ENCODE measurements around the gene DUSP6. TPM values are rescaled to one million over a fixed set of nuclear protein-coding genes. Genes with fewer than 3 reads are reported as not detected.

The DUSP6 gene
- total and polyA plus RNA-seq, 9 of the 15 experiments (the other 6 are each of a cell fraction or from before 2014, with no cell fraction given): 0.04 to 0.60 (median 0.08) TPM; not detected in 2

DNA sequence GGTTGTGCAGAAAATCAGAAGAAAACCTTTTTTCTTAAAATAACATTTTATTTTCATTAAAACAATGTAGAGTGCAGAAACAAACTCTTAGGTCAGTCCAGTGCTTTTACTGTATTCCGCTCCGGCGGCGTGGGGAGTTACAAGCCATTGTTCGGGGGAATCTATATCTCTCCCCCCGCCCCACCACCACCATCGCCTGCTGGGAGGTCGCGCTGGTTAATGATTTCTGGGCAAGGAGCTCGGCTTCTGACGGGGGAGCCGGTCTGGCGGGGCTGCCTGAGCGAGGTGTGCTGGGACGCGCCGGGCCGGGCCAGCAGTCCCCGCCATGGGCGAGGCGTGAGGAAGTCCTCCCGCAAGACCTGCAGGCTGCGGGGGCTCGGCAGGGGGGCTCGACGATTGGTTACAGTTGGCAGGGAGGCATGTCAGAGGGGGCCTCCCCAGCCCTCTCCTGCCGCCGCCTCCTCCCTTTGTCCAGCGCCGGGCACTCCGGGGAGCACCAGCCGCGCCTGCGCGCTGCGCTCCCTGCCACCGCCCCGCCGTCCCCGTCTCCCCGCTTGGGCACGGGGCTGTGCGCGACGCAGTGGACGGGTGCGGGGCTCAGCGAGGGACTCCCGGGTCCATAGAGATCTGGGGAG is 1.0 kb upstream of the DUSP6 start:
- ChIA-PET CTCF (ENCODE audit: low intra/inter-chr PET ratio) (no interaction called here), POLR2A (no interaction called here)
- Histone ChIP-seq H3K9ac (ENCODE audit: insufficient read depth in 1 of 2, low read depth in 2 of 2, low read length in 2 of 2) (no peak overlapping the region), H3K4me2 (ENCODE audit: insufficient read depth, low read length) (no peak overlapping the region), H3K9me3 (replicated peaks; ENCODE audit: control insufficient read depth, insufficient read depth, low read depth, low read length) (no peaks in the 10 kb centered on the region; the same call in 1 of the 2 replicates), H3K36me3 (ENCODE audit: control insufficient read depth, insufficient read depth, low read length) (no peaks in the 10 kb centered on the region), H2AFZ (ENCODE audit: low read depth, low read length) (no peak overlapping the region), H3K9me1 (ENCODE audit: control insufficient read depth, insufficient read depth, low read length) (no peaks in the 10 kb centered on the region), H3K4me3 (no peak overlapping the region), H3K4me1 (replicated peaks in 1 of 2; ENCODE audit: control insufficient read depth in 2 of 2, insufficient read depth in 2 of 2, low read length in 2 of 2) (no peaks in the 10 kb centered on the region; a peak in 1 of 5 replicates), H4K20me1 (replicated peaks; ENCODE audit: control insufficient read depth, insufficient read depth, low read length) (no peaks in the 10 kb centered on the region), H3K79me2 (ENCODE audit: control insufficient read depth, insufficient read depth, low read length) (no peaks in the 10 kb centered on the region), H3K27me3 (ENCODE audit: control insufficient read depth in 2 of 2, insufficient read depth in 2 of 2, low read length in 2 of 2) (peaks cover 0 to 4% of the 10 kb centered on the region in 2 experiments; a peak in 3 of 5 replicates), H3K27ac (ENCODE audit: extremely low read depth, low read depth, low read length) (no peak overlapping the region)
- no TSS peak for BruUV-seq (replicated peaks)
- WGBS (ENCODE audit: insufficient coverage, low coverage, missing lambda C conversion rate): 80% methylated on average over 7 of the region's 49 CpGs
- in situ Hi-C loops (cut with MboI) (no loop called here), intact Hi-C loops (cut with micrococcal nuclease) (no loop called here)
- TF ChIP-seq, protein P1, sequence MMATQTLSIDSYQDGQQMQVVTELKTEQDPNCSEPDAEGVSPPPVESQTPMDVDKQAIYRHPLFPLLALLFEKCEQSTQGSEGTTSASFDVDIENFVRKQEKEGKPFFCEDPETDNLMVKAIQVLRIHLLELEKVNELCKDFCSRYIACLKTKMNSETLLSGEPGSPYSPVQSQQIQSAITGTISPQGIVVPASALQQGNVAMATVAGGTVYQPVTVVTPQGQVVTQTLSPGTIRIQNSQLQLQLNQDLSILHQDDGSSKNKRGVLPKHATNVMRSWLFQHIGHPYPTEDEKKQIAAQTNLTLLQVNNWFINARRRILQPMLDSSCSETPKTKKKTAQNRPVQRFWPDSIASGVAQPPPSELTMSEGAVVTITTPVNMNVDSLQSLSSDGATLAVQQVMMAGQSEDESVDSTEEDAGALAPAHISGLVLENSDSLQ (IDR thresholded peaks at IDR 0.05): no peak
- TF ChIP-seq, protein P2, sequence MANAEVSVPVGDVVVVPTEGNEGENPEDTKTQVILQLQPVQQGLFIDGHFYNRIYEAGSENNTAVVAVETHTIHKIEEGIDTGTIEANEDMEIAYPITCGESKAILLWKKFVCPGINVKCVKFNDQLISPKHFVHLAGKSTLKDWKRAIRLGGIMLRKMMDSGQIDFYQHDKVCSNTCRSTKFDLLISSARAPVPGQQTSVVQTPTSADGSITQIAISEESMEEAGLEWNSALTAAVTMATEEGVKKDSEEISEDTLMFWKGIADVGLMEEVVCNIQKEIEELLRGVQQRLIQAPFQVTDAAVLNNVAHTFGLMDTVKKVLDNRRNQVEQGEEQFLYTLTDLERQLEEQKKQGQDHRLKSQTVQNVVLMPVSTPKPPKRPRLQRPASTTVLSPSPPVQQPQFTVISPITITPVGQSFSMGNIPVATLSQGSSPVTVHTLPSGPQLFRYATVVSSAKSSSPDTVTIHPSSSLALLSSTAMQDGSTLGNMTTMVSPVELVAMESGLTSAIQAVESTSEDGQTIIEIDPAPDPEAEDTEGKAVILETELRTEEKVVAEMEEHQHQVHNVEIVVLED (CRISPR knock-in tag; IDR thresholded peaks at IDR 0.05): no peak
- TF ChIP-seq, protein P3, sequence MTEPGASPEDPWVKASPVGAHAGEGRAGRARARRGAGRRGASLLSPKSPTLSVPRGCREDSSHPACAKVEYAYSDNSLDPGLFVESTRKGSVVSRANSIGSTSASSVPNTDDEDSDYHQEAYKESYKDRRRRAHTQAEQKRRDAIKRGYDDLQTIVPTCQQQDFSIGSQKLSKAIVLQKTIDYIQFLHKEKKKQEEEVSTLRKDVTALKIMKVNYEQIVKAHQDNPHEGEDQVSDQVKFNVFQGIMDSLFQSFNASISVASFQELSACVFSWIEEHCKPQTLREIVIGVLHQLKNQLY (CRISPR knock-in tag; conservative IDR thresholded peaks at IDR 0.05): no peak
- TF ChIP-seq ZKSCAN3 (CRISPR knock-in tag; IDR thresholded peaks at IDR 0.05) (no peak), MECOM (CRISPR knock-in tag; IDR thresholded peaks at IDR 0.05) (no peak), FOXM1 (IDR thresholded peaks at IDR 0.05; ENCODE audit: low read depth) (no peak), FOXM1 (CRISPR knock-in tag; IDR thresholded peaks at IDR 0.05; ENCODE audit: low read depth) (no peak), MBD2 (IDR thresholded peaks at IDR 0.05; ENCODE audit: borderline replicate concordance, low read depth) (no peak), HCFC1 (IDR thresholded peaks at IDR 0.05; ENCODE audit: low read depth, low read length) (no peak), U2AF1 (optimal IDR thresholded peaks at IDR 0.05; ENCODE audit: low read depth, low read length) (no peak), SAP30 (IDR thresholded peaks at IDR 0.05; ENCODE audit: borderline replicate concordance, insufficient read depth, low read depth, low read length, poor library complexity, severe bottlenecking) (no peak), NFE2 (IDR thresholded peaks at IDR 0.05; ENCODE audit: low read depth) (no peak)
- no peak for ATAC-seq
- no peak for DNase-seq (ENCODE audit: extremely low read depth in 1 of 4, low spot score in 3 of 4)
- no peak for FAIRE-seq

Data from K562 (cell line).